ENCODE data around the gene ETV6.

ETV6 gene

DNA sequence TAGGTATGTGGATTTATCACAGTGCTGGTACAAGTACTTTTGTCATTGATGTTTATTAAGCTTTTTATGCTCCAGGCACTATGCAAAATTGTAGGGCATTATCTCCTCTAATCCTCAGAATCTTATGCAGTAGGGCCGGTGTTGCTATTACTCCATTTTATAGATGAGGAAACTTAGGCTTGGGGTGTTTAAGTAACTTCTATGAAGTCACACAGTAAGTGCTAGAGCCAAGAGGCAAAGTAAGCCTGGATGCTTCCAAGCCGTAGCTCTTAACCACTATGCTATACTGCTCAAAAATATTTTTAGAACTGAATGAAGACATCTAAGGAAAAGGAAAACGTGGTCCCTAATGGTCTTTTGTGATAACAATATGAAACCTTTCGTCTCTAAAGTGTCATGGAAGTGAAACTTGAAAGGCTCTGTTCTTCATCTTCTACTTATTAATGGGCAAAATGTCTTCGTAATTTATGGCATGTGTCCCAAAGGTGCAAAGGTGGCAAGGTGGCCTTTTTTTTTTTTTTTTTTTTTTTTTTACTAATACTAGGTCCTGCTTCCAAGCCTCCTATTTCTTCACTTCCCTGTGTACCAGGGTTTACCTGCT, 85.2 kb downstream of the ETV6 start:
- in situ Hi-C loops (cut with MboI; ENCODE audit: low sequenced_read_pairs) = no loop called here

DNA sequence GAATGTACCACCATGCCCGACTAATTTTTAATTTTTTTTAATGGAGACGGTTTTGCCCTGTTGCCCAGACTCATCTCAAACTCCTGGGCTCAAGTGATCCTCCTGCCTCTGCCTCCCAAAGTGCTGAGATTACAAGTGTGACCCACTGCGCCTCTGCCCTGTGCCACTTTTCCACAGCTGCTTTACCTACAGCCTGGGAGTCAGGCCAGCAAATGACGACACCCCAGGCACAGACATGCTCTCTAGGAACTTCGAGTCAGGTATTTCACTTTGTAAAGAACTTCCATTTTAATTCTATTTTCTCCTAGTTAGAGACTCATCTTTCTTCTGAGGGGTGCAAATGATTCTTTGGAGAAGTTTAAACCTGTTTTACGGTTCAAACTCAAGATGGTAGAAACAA, 89.0 kb downstream of the ETV6 start:
- in situ Hi-C loops (cut with MboI; ENCODE audit: low sequenced_read_pairs) = no loop called here

DNA sequence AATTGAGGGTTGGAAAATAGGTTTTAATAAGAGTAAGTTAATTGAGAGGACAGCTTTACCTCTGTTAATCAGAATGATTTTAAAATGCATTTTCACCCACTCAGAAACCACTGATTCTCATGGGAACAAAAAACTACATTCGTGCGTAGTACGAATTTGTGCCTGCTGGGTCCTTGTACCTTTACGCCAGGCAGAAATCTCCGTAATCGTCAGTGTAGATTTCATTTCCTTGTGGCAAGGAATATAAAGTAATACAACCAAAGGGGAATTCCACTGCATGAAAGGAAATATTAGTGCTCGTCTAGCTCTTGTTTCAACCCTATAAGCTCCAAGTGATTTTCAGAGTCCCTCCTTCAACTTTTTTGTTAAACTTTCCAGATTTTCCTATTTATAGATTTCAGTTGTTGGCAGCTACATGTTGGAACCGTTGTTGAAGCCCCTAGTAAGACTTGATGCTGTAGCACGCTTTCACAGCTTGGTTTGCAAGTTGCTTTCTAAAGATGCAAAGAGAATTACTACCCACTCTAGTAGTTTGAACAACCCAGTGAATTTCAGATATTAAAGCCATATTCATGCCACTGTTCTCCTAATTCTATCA, 90.6 kb downstream of the ETV6 start:
- in situ Hi-C loops (cut with MboI; ENCODE audit: low sequenced_read_pairs) = no loop called here

DNA sequence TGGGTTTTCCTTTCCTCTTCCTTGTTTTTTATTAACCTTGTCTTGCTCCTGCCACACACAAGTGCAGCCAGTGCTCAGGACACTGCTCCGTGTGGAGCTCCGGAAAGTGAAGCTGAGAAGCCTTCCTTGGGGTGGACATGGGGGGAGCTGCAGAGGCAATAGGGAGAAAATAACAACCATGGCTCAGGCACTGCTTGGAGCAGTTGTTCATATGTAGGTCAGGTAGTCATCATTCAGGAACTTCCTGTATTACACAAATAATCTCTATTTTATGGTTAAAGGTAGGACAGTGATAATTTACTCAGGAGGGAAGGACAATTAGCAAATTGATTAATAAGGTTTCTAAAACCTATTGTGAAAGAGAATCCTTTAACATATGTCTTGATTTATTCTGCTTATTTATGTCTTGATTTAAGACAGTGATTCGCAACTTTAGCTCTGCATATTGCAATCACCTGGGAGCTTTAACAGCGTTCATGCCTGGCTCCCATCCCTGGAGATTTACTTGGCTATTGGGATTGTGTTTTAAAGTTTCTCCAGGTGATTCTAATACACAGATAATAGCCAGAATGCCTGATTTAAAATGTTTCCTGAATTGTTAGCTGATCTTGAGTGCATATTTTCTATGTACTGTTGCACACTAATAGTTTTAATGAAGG, 92.1 kb downstream of the ETV6 start:
- in situ Hi-C loops (cut with MboI; ENCODE audit: low sequenced_read_pairs) = no loop called here

DNA sequence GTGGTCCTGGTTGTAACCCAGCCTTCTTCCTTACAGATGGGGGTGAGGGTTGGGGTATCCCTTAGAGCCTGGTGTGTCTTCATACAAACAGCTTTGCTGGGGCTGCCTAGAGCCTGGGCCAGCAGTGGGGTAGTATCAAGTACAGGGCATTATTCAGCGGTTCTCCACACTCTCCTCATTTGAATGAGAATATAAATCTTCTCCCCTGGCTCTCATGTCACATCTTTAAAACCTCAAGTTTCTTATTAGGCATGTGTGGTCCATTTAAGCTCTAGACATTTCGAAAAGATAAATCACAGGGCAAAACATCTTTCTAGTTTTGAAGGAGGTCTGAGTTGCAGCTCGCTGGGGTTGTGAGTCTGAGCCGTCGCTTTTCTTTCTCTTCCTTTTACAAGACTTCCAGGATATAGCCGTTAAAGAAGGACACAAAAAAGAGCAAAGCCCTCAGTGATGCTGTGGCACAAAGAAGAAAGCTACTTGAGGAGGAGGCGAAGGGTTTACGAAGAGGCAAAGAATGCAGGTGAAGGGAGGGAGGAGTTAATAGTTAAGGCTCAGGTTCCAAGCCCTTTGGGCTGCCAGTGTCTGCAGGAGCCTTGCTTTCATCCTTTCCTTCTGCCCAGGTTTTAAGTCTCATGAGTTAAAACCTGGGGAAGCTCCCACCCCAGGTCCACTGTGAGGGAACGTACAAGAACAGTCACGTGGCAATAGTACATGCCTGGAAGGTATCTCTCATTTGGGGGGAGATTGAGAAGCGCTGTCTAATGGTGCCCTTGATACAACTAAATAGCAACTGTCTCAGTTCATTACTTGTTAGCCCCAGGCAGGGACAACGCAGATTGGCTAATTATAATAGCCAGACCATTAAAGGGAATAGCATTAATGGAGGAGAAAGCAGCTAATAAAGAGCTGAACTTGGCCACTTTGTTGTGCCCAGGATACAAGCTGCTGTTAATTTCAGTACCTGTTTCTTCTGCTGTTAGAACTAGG, 94.2 kb downstream of the ETV6 start:
- in situ Hi-C loops (cut with MboI; ENCODE audit: low sequenced_read_pairs) = no loop called here

DNA sequence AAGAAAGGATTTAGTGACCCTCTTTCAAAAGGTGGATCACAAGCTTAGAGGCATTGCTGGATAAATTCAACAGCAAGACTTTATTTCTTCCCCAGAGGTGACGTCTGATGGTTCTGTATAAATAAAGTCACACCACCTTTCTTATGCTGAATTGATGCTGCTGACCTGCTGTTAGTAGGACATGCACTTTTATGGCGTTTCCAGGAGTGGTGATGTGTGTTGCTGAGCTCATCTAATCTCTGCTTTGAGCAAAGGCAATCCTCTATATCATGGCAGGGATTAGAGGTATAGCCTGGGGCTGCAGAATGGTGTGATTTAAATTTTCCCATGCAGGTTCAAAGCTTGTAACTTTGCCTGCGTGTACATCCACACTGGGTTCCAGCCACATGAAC, 94.9 kb downstream of the ETV6 start:
- in situ Hi-C loops (cut with MboI; ENCODE audit: low sequenced_read_pairs) = no loop called here

DNA sequence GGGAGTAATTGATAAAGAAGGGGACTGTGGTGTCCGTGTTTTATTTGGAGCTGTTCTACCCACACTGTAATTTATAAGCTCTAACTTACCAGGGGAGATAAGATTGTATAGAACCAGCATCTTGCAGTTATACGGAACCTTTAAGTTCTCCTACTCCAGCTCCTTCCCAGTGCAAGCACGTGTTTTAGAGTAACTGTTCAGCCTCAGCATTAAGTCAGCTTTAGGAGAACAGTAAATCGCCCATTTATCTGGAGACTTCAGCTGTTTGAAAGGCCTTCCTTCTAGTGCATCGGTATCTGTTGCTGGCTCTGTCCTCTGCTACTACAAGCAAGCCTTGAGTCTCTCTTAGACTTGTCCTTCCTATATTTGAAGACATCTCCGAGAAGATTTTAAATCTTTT, 95.6 kb downstream of the ETV6 start:
- in situ Hi-C loops (cut with MboI; ENCODE audit: low sequenced_read_pairs) = no loop called here

DNA sequence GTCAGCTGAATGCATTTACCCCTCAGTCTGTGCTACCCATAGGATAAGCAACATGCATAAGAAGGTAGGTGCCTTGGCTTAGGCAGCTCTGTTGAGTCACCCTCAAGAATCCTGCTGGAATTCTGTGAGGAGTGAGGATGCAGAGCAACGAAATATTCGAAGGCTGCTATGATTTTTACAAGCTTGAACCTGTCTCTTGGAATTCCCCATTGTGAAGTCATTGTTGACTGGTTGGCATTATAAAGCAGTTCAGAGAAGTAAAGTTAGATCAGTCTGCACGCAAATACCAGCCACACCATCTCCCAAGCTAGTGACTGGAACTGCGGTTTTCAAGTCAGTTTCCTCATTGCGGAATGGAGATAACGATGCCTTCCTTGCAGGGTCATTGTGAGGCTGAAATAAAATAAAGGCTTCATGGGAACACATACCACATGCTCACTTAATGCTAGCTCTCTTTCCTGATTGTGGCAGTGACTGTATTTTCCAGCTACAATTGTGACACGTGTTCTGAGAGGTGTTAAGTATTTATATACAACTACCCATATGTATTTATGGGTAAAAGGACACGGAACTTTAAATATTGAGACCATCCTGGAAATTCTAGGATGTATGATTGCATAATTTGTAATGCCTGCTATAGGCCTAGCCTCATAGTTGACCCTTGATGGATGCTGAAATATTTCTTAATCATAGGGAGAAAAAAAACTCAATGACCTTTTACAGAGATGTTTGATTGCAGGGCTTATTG, 96.7 kb downstream of the ETV6 start:
- in situ Hi-C loops (cut with MboI; ENCODE audit: low sequenced_read_pairs) = no loop called here

DNA sequence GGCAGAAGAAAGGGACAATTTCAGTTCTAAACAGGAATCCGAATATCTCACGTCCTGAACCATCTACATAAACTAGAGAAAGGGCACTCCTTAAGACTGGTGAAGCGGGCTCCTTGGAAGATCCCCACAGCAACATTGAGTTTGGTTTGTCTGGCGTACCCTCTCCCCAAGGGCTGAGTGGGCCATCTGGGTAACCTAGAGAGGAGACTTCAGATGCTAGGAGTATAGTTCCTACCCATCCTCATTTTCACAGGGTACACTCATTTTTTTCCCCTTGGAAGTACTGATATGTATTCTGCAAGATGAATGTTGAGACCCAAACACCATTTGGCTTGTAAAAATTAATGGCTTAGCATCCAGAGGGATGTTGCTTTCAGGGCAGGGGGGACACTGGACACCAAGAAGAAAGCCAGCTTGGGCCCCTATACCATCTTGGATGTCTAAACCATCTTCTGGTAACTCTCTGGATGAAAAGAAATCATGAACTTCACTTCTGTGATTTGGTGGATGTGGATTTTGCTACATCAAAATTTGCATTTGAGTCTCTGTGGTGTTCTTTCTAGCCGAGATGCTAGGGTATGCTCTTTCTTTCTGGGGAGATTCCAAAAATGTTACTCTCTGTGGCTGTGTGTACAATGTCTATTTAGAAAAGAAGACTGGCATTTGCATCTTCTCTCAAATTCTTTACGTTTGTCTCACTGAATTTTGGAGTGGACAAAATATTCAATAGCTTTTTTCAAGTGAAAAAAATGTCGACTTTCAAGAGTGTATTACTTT, 97.7 kb downstream of the ETV6 start:
- in situ Hi-C loops (cut with MboI; ENCODE audit: low sequenced_read_pairs) = no loop called here

DNA sequence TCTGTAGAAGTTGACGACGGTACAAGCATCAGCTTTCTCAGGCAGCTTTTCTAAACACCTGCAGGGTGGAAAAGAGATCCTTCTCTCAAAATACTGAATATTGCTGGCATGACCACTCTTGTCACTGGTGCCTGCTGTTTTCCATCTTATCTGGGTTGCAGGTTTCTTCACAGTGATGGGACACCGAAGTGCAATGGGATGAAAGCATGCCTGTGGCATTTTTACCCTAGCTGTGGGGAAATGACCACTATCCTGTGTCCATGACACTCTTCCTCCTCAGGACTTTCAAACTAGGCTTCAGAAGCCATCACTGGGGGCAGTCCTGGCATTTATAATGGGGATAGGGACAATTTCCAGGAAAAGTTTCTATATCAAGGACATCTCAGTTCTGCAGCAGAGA, 98.5 kb downstream of the ETV6 start:
- in situ Hi-C loops (cut with MboI; ENCODE audit: low sequenced_read_pairs) = no loop called here

DNA sequence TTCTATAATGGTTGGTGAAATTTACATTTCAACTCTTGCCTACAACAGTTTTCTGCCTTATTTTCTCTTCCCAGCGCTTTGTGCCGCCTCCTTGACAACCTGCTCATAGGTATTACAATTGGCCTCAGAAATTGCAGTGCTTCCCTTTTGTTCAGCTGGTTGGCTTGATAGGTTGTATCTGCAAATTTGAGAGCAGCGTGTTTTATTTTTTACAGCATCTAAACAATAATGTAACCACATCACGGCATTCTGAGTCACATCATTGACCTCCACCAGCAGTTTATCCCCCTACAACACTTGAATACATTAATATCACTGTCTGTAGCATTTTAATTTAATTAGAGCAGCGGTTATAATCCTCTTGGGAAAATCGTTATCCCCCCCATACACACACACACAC, 99.4 kb downstream of the ETV6 start:
- in situ Hi-C loops (cut with MboI; ENCODE audit: low sequenced_read_pairs) = no loop called here

DNA sequence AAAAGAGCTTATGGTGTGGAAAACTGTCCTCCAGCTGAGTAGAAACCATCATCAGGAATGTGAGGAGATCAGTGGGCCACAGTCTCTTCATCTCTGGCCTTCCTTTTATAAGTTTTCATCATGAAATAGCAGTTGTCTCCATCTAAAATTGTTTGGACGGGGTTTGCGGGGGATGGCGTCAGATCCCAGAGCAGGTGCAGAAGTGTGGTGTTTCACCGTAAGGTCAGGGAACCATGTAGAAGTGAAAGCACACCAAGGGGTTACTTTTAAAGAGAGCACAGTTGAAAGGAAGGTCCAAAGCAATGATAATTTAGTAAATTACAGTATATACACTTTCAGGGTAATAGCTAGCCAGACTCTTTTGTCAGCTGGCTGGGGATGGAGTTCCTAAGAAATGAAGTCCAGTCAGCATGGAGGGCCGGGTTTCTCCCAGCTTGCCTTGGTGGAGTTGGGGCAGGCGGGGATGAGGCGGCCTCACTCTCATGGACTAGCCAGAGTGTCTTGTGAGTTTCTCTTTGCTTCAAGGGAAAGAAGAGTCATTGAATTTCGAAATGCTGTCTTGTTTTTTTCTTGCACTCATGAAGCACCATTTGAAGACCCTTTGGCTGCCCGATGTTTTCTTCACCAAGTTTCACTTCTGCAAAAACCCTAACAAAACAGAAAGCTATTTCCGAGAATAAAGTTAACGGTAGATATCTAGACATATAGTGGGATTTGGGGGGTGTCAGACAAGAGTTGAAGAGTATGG, 100.6 kb downstream of the ETV6 start:
- in situ Hi-C loops (cut with MboI; ENCODE audit: low sequenced_read_pairs) = no loop called here

DNA sequence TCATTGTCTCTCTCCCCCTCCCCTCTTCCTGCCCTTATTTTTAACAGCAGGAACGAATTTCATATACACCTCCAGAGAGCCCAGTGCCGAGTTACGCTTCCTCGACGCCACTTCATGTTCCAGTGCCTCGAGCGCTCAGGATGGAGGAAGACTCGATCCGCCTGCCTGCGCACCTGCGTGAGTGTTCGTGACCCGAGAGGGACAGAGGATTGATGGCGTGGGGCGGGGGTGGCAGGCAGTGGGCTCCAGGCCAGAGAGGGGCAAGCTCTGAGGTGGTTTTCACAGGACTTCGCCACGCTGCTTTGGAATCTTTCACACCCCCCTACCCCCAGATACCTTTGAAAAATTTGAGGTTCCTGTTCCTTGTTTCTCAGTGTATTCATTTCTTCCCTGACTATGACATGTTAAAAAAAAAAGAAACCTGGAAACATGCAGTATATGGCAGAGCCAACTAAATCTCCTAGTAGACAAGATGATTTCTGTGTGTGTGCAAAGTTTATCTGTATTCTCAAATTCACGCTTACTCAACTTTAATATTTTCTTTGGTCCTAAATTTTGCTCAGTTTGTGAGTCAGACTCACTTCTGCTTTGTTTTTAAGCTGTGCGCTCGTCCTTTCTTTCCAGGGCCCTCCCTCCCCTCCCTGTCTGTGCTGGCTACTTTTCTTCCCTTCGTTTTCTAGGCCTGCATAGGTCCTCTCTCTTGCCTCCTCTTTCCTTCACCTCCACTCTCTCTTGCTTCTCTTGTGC, 103.1 kb downstream of the ETV6 start:
- in situ Hi-C loops (cut with MboI; ENCODE audit: low sequenced_read_pairs) = no loop called here

DNA sequence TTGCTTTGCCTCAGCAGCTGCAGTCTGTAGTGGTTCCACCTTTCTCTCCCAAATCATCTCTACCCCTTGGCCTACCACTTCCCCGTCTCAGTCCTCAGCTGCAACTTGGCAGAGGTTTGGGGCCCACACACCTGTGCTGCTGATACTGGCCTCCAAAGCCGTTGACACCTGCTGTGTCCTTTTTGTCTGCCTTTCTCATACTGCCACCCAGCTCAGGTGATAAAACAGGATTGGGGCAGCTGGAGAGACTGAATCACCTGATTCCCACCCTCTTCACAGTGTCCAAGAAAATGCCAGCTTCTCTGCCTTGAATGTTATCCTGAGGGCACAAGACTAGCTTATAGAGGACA, 103.7 kb downstream of the ETV6 start:
- in situ Hi-C loops (cut with MboI; ENCODE audit: low sequenced_read_pairs) = no loop called here

DNA sequence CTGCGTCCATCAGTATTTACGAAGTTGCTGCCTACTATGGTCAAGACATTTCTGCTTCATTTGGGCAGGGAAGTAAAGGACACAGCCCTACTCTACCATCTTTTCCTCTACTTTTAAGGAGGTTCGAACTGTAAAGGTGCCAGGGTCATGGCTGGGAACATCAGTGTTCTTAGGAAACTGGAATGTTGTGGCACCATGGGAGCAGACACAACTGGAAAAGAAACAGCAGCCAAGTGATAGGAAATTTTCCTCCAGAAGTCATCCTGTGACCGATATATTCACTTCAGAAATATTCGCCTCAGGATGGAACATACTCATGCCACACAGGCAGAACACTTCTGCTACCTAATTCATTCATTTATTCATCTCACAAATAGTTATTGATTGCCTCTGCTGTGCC, 104.4 kb downstream of the ETV6 start:
- in situ Hi-C loops (cut with MboI; ENCODE audit: low sequenced_read_pairs) = no loop called here

DNA sequence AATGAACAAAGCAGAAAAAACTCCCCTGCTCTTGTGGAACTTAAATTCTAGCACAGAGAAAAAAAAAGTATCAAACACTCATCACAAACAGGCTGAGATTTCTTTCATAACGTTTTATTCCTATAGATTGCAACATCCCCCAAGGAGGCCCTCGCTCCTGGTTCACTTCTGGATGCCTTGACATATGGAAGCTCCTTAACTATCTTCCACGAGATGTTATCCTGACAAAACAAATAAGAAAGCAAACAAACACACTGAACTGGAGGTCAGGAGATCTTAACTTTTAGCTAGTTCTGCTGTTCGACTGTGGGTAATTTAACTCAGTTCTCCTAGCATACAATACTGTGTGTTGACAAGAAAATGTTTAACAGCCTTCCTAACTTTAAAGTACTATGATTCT, 104.8 kb downstream of the ETV6 start:
- in situ Hi-C loops (cut with MboI; ENCODE audit: low sequenced_read_pairs) = no loop called here

DNA sequence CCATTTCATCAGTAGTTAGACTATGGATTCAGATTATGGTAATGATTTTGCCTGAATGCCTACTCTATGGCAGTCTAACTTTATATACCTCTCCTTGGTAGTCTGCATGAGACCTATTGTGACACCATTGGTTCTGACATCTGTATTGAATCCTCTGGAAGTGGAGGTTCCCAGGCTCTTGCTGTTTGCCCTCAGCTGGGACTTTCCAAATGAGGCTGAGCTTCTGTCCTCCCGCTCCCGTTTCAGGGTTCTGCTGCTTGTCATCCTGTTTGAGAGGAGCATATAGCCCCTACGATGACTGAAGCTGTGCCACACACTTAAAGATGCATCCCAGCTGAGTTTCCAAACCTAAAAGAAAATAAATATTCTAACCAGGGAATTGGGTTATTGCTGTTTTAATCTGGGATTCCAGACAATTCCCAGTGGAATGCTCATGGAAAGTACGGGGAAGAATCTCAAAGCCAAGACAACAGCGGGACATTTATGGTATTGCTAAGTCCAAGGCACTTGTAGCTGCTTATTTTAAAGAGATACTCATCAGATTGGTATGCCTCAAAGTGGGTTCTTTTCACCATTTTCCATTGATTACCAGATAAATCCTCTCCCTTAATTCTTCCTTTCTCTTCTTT, 105.9 kb downstream of the ETV6 start:
- in situ Hi-C loops (cut with MboI; ENCODE audit: low sequenced_read_pairs) = no loop called here

DNA sequence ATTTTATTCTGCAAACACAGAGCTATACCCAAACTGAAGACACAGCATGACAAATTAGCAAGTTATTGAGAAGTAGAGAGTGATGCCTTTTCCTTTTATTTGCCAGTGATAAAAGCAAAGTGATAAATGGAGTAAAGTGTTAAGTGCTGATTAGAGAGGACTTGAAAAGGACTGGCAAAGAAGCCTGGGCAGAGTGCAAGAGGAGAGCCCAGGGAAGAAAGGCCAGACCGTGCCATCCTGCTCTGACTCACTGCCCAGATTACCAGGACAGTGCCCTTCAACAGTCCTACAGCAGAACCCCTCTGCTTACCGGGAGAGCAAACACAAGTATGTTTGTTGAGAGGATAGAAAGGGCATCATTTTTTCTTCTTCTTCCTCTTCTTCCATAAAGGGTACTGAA, 106.5 kb downstream of the ETV6 start:
- in situ Hi-C loops (cut with MboI; ENCODE audit: low sequenced_read_pairs) = no loop called here

Measured in HL-60/S4 (cell line).